WI38 (cell line): ENCODE data around the gene PLA2G10.

Source experiments
- H3K4me3 ChIP-seq: 2 replicates; pipeline ENCODE4 v1.5.1; 2011; ENCODE audit warnings: low read depth, mild to moderate bottlenecking, control low read depth, low read length
- CTCF ChIP-seq: IDR thresholded peaks from 2 replicates; pipeline ENCODE4 v1.5.1; 2012; ENCODE audit warnings: low read depth, mild to moderate bottlenecking, control low read depth, low read length

Gene PLA2G10

DNA sequence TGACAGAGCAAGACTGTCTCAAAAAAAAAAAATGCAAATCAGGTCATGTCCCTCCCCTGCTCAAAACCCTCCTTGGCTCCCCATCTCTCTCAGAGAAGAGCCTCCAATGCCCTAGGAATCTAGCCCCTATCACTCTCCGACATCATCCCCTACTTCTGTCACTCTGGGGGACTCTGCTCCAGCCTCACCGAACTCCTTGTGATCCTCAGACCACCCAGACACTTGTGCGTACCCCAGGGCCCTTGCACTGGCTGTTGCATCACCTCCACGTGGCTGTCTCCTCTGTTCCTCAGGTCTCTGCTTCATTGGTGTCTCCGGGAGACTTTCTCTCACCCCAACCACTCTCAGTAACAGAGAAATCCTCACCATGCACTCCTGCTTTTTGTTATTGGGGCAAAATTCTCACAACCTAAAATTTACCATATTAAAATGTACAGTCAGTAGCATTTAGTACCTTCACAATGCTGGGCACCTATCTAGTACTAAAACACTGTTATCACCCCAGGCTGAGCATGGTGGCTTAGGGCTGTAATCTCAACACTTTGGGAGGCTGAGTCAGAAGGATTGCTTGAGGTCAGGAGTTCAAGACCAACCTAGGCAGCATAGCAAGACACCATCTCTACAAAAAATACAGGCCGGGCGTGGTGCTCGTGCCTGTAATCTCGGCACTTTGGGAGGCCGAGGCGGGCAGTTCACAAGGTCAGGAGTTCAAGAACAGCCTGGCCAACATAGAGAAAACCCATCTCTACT is 15.2 kb downstream of the PLA2G10 start:
- no peak for TF ChIP-seq CTCF
- no peak overlapping the region for H3K4me3 ChIP-seq

DNA sequence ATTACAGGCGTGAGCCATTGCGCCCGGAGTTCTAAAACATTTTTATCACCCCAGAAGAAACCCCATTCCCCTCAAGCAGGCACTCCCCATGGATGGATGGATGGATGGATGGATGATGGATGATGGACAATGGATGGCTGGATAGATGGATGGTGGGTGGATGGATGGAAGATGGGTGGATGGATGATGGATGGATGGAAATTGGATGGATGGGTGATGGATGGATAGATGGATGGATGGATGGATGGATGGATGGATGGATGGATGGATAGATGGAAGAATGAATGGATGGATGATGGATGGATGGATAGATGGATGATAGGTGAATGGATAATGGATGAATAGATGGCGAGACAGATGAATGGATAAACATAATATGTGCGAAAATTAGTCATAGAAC is 16.5 kb downstream of the PLA2G10 start:
- TF ChIP-seq CTCF = no peak

DNA sequence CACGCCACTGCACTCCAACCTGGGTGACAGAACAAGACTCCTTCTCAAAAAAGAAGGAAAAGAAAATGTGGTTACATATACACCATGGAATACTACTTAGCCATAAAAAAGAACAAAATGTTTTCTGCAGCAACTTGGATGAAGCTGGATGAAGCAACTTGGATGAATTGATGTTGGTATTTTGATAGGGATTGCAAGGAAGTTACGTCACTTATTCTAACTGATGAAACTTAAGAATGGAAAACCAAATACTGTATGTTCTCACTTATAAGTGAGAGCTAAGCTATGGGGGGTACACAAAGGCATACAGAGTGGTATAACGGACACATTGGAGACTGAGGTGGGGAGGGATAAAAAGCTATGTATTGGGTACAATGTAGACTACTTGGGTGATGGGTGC is 17.5 kb downstream of the PLA2G10 start:
- no peak for TF ChIP-seq CTCF

More for the DNA sequence above, 16.5 kb downstream of the PLA2G10 start:
- no peak overlapping the region for H3K4me3 ChIP-seq

GRCh38 chr16:14672403-14672971 is 21.6 kb downstream of the PLA2G10 start:
- no peak for TF ChIP-seq CTCF
- no peak overlapping the region for H3K4me3 ChIP-seq

More for the DNA sequence above, 17.5 kb downstream of the PLA2G10 start:
- H3K4me3 ChIP-seq = no peak overlapping the region

DNA sequence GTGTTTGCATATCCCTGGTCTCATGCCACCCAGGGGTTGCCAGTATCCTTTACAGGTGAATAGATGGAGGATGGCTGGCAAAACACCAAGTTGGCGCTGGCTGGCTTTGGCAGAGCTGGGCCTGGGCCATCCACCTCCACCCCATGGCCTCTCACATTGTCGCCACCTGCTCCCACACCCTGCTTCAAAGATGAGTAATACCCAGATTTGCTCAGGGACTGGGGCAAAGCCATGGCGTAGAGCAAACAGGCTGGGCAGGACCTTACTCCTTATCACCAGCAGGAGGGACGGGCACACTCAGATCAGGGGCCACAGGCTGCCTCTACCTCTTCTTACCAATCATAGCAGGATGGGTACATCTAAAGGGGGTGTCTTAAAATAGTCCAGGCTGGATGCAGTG is 24.3 kb downstream of the PLA2G10 start:
- TF ChIP-seq CTCF = no peak
- no peak overlapping the region for H3K4me3 ChIP-seq

GRCh38 chr16:14668556-14669223 is 25.4 kb downstream of the PLA2G10 start:
- no peak overlapping the region for H3K4me3 ChIP-seq
- TF ChIP-seq CTCF = no peak
